ENCODE data around the gene FAM131B. TPM values are rescaled to one million over a fixed set of nuclear protein-coding genes. Genes with fewer than 3 reads are reported as not detected.

Gene FAM131B
- total RNA-seq, 1 donor from 2014 or later, result 111 TPM

- TF ChIP-seq CTCF (IDR thresholded peaks at IDR 0.05; ENCODE audit: partially characterized antibody, unreplicated experiment), result no peak
- Mint-ChIP-seq H3K36me3 (ENCODE audit: unreplicated experiment) (no peaks in the 10 kb centered on the region), H3K27me3 (ENCODE audit: unreplicated experiment) (peaks cover 16% of the 10 kb centered on the region), H3K27ac (ENCODE audit: unreplicated experiment) (no peak overlapping the region), H3K9me3 (ENCODE audit: unreplicated experiment) (peaks cover 19% of the 10 kb centered on the region), H3K4me3 (ENCODE audit: unreplicated experiment) (no peak overlapping the region), H3K4me1 (ENCODE audit: low read depth, unreplicated experiment) (peaks cover 18% of the 10 kb centered on the region)
- DNase-seq, result no peak
Observed at GRCh38 chr7:143401265-143401664, 38.8 kb upstream of the FAM131B start.

DNA sequence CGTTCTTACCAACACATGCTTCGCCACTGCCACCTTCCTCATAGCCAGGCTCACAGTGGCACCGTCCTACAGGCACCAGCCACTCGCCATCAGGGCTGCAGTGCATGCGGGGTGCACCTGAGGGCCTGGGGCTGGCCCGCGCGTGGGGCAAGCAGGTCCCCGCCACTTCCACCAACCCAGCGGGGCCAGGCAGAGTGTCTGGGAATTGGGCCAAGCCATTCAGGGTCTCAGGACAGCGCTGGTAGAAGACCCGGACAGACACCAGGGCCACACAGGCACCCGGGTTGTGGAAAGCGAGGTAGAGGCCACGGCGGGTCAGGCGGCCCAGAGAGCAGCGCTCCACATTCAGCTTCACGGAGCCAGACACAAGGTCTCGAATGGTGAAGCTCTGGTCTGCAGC is 37.1 kb upstream of the FAM131B start:
- H3K27me3 Mint-ChIP-seq (ENCODE audit: unreplicated experiment), result peaks cover 12% of the 10 kb centered on the region
- no peak overlapping the region for H3K4me3 Mint-ChIP-seq (ENCODE audit: unreplicated experiment)
- H3K27ac Mint-ChIP-seq (ENCODE audit: unreplicated experiment), result no peak overlapping the region
- no peaks in the 10 kb centered on the region for H3K36me3 Mint-ChIP-seq (ENCODE audit: unreplicated experiment)
- peaks cover 10% of the 10 kb centered on the region for H3K9me3 Mint-ChIP-seq (ENCODE audit: unreplicated experiment)
- no peak for DNase-seq
- peaks cover 2% of the 10 kb centered on the region for H3K4me1 Mint-ChIP-seq (ENCODE audit: low read depth, unreplicated experiment)
- TF ChIP-seq CTCF (IDR thresholded peaks at IDR 0.05; ENCODE audit: partially characterized antibody, unreplicated experiment), result no peak

- H3K4me3 Mint-ChIP-seq (ENCODE audit: unreplicated experiment), result no peak overlapping the region
- TF ChIP-seq CTCF (IDR thresholded peaks at IDR 0.05; ENCODE audit: partially characterized antibody, unreplicated experiment), result no peak
- no peak for DNase-seq
- H3K27me3 Mint-ChIP-seq (ENCODE audit: unreplicated experiment), result peaks cover 10% of the 10 kb centered on the region
- no peaks in the 10 kb centered on the region for H3K36me3 Mint-ChIP-seq (ENCODE audit: unreplicated experiment)
- H3K9me3 Mint-ChIP-seq (ENCODE audit: unreplicated experiment), result peaks cover 8% of the 10 kb centered on the region
- no peak overlapping the region for H3K27ac Mint-ChIP-seq (ENCODE audit: unreplicated experiment)
- H3K4me1 Mint-ChIP-seq (ENCODE audit: low read depth, unreplicated experiment), result no peaks in the 10 kb centered on the region
Observed at GRCh38 chr7:143399151-143399550, 36.6 kb upstream of the FAM131B start.

- H3K36me3 Mint-ChIP-seq (ENCODE audit: unreplicated experiment), result no peaks in the 10 kb centered on the region
- H3K27ac Mint-ChIP-seq (ENCODE audit: unreplicated experiment), result no peak overlapping the region
- H3K4me3 Mint-ChIP-seq (ENCODE audit: unreplicated experiment), result no peak overlapping the region
- peaks cover 8% of the 10 kb centered on the region for H3K9me3 Mint-ChIP-seq (ENCODE audit: unreplicated experiment)
- H3K27me3 Mint-ChIP-seq (ENCODE audit: unreplicated experiment), result peaks cover 10% of the 10 kb centered on the region
- TF ChIP-seq CTCF (IDR thresholded peaks at IDR 0.05; ENCODE audit: partially characterized antibody, unreplicated experiment), result no peak
- DNase-seq, result no peak
- H3K4me1 Mint-ChIP-seq (ENCODE audit: low read depth, unreplicated experiment), result no peaks in the 10 kb centered on the region
Observed at GRCh38 chr7:143398616-143399015, 36.1 kb upstream of the FAM131B start.

DNA sequence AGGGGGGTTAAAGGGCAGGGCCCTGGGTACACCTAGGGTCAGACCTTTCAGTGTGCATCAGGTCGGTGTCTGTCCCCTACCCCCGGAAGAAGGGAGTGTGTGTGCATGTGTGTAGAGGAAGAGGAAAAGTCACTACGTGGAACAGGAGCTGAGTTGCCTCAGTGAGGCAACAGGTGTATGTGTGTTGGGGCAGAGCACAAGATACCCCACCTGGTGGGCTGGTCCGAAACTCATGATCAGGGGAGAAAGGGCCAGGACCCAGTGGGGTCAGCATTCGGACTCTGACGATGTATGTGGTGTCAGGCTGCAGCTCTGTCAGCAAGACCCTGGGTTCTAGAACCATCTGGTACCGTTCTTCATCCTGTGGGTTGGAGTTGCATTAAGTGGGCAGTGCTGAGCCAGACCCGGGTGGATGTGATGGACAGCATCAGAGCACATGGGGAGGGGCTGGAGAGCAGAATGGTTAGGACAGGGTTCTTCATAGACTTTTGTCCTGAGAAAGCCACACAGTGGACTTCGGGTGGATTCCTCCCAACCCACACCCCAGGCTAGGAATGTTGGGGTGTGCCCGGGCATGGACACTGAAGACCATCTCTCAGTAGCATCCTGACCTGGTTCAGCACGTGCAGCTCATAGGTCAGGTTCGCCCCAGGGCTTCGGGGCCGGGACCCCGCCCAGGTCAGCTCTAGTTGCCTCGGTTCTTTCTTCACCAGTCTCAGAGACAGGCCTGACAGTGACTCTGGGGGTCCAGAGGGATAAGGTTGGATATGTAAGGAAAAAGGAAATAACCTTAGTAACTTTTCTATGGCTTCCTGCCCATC is 35.4 kb upstream of the FAM131B start:
- H3K27ac Mint-ChIP-seq (ENCODE audit: unreplicated experiment), result no peak overlapping the region
- peaks cover 10% of the 10 kb centered on the region for H3K27me3 Mint-ChIP-seq (ENCODE audit: unreplicated experiment)
- no peak for DNase-seq
- H3K9me3 Mint-ChIP-seq (ENCODE audit: unreplicated experiment), result peaks cover 8% of the 10 kb centered on the region
- H3K4me1 Mint-ChIP-seq (ENCODE audit: low read depth, unreplicated experiment), result no peaks in the 10 kb centered on the region
- TF ChIP-seq CTCF (IDR thresholded peaks at IDR 0.05; ENCODE audit: partially characterized antibody, unreplicated experiment), result no peak
- H3K4me3 Mint-ChIP-seq (ENCODE audit: unreplicated experiment), result no peak overlapping the region
- H3K36me3 Mint-ChIP-seq (ENCODE audit: unreplicated experiment), result no peaks in the 10 kb centered on the region

Data from glutamatergic neuron (in vitro differentiated cells).